ENCODE measurements around the gene MAN2A2. TPM values are rescaled to one million over a fixed set of nuclear protein-coding genes. Genes with fewer than 3 reads are reported as not detected.

Gene MAN2A2
- total RNA-seq, 2 experiments from 2014 or later = 132 to 133 TPM

DNA sequence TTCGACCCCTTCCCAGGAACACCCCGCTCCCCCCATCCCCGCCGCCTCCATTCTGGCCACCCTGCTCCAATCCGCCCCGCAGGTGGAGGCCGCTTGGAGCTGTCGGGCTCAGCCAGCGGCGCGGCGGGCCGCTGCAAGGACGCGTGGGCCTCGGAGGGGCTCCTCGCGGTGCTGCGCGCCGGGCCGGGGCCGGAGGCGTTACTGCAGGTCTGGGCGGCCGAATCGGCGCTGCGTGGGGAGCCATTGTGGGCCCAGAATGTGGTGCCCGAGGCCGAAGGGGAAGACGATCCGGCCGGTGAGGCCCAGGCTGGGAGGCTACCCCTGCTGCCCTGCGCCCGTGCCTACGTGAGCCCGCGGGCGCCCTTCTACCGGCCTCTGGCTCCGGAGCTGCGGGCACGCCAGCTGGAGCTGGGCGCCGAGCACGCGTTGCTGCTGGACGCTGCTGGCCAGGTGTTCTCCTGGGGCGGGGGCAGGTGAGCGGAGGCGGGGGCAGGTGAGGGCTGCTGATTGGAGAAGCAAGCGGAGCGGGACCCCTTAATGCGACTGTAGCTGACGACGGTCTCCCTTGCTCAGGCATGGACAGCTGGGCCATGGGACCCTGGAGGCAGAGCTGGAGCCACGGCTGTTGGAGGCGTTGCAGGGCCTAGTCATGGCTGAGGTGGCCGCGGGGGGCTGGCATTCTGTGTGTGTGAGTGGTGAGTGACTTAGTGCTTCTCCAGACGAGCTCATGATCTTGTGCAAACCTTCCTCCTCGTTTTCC, 54.1 kb downstream of the MAN2A2 start:
- Mint-ChIP-seq H3K9me3 (no peaks in the 10 kb centered on the region), H3K4me3 (peak overlapping the region; percentile 64), H3K36me3 (ENCODE audit: low read depth) (peaks cover 55% of the 10 kb centered on the region), H3K27ac (peak overlapping the region; percentile 38), H3K4me1 (peaks cover 31% of the 10 kb centered on the region), H3K27me3 (no peaks in the 10 kb centered on the region)
- ChIA-PET POLR2A (interaction anchor here (1.0 to 10.6 kb wide), 10 partner anchors 9 to 309 kb away, joined by 3 to 198 read pairs (median 6); partner anchors contain the start of genes HDDC3, PRC1 and UNC45A), CTCF (interaction anchor here (1.0 to 12.0 kb wide), 25 partner anchors 9 to 637 kb away, joined by 3 to 167 read pairs (median 8); partner anchors contain the start of genes HDDC3, MAN2A2, PRC1 and UNC45A)
- DNase-seq = no peak

DNA sequence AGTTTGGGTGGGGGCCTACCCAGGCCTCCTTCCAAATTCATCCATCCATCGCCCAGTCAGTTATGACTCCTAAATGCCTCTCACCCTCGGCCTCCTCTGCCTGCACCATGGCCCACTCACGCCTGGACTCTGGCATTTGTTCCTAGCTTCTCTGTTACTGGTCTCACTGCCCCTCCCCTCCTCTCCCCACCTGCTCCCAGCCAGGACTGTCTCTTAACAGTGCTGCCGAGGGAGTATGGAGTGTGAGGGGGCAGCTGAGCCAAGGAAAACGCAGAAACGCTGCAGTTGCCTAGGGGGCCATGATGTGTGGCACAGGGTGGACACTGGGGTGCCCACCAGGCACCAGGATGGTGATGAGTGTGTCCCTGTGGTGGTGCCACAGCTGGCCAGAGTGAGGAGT, 54.7 kb downstream of the MAN2A2 start:
- H3K36me3 Mint-ChIP-seq (ENCODE audit: low read depth) = peaks cover 56% of the 10 kb centered on the region
- DNase-seq = no peak
- no peaks in the 10 kb centered on the region for H3K27me3 Mint-ChIP-seq
- H3K4me1 Mint-ChIP-seq = peaks cover 31% of the 10 kb centered on the region
- H3K27ac Mint-ChIP-seq = peak overlapping the region; percentile 38
- no peaks in the 10 kb centered on the region for H3K9me3 Mint-ChIP-seq
- ChIA-PET CTCF (interaction anchor here (1.1 to 12.0 kb wide), 11 partner anchors 9 to 637 kb away, joined by 3 to 167 read pairs (median 16); partner anchors contain the start of genes HDDC3 and UNC45A), POLR2A (interaction anchor here (1.2 to 10.6 kb wide), 7 partner anchors 10 to 43 kb away, joined by 3 to 198 read pairs (median 16); partner anchors contain the start of genes HDDC3, PRC1 and UNC45A)
- peak overlapping the region; percentile 64 for H3K4me3 Mint-ChIP-seq

DNA sequence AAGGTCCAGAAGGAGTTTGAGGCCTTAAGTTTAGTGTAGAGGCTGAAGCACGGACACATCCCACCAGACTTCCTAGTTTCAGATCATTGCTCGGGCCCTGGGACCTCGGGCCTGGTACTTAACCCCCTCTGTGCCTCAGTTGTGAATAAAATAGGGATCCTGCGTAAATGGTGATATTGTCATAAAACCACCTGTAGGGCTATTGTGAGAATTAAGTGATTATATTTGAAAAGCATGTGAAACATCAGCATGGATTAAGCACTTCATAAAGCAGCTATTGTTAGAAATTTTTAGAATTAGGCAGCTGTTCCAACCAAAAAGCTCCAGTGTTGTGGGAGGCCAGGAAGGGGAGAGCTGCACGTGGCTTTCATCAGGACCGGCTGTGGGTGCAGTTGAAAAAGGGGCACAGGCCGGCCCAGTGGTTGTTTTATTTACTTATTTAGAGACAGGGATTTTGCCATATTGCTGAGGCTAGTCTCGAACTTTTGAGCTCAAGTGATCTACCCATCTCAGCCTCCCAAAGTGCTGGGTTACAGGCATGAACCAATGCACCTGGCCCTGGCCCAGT, 56.0 kb downstream of the MAN2A2 start:
- H3K9me3 Mint-ChIP-seq = no peaks in the 10 kb centered on the region

DNA sequence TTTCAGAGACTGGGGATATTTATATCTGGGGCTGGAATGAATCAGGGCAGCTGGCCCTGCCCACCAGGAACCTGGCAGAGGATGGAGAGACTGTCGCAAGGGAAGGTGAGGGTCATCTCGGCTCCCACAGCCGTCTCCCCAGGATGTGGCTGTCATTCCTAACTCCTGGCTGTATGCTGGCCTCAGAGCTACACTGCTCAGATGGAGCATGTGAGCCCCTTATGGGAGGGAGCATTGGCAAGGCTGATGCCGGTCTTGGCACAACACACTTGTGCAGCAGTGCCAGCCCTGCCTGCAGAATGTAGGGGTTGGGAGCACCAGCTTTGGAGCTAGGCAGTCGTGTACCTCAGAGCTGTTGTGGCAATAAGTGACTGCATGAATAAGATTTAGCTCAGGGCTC, 56.8 kb downstream of the MAN2A2 start:
- H3K4me3 Mint-ChIP-seq = no peak overlapping the region
- no peak overlapping the region for H3K27ac Mint-ChIP-seq
- peaks cover 55% of the 10 kb centered on the region for H3K36me3 Mint-ChIP-seq (ENCODE audit: low read depth)
- no peaks in the 10 kb centered on the region for H3K9me3 Mint-ChIP-seq
- H3K4me1 Mint-ChIP-seq = peaks cover 20% of the 10 kb centered on the region
- no peaks in the 10 kb centered on the region for H3K27me3 Mint-ChIP-seq
- CTCF ChIA-PET = interaction anchor here (1.0 to 12.0 kb wide), 5 partner anchors 26 to 90 kb away, joined by 3 to 167 read pairs (median 4); partner anchors contain the start of genes HDDC3 and UNC45A
- POLR2A ChIA-PET = interaction anchor here (1.1 to 10.6 kb wide), 5 partner anchors 11 to 35 kb away, joined by 4 to 198 read pairs (median 5); partner anchors contain the start of genes HDDC3, PRC1 and UNC45A
- no peak for DNase-seq

More for the DNA sequence above, 56.0 kb downstream of the MAN2A2 start:
- peaks cover 56% of the 10 kb centered on the region for H3K36me3 Mint-ChIP-seq (ENCODE audit: low read depth)
- peaks cover 24% of the 10 kb centered on the region for H3K4me1 Mint-ChIP-seq
- H3K27ac Mint-ChIP-seq = no peak overlapping the region
- ChIA-PET CTCF (interaction anchor here (1.0 to 12.0 kb wide), 4 partner anchors 23 to 91 kb away, joined by 3 to 167 read pairs (median 4); partner anchors contain the start of genes HDDC3 and UNC45A), POLR2A (interaction anchor here (1.1 to 10.6 kb wide), 6 partner anchors 9 to 36 kb away, joined by 4 to 198 read pairs (median 6); partner anchors contain the start of genes HDDC3, PRC1 and UNC45A)
- H3K4me3 Mint-ChIP-seq = no peak overlapping the region
- H3K27me3 Mint-ChIP-seq = no peaks in the 10 kb centered on the region
- DNase-seq = no peak

DNA sequence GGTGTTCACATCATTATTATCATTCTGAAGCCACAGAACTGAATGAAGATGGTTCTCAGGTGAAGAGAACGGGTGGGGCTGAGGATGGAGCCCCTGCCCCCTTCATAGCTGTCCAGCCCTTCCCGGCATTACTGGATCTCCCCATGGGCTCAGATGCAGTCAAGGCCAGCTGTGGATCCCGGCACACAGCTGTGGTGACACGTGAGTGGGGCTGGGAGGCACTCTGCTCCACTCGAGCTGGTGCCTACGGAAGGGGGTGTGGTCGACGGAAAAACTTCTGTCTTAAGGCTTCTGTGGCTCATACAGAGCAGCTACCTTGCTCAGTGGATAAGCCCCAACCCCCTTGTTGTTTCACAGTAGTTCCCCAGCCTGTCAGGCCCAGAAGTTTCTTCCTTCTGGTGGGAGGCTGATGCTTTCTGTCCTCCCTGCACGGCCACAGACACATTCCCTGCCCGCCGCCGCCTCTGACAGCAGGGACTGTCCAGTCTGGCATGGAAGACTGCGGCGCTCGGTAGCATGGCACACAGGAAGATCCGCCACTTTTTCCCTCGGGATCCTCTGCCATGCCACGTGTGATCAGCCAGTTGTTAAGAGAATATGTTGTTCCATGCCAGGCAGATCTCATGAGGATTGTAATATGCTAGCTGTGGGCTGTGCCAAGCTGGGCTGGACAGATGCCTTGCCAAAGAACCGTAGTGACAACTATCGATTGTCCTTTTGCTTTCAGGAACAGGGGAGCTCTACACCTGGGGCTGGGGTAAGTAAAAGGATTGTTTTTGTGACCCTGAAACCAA, 57.4 kb downstream of the MAN2A2 start:
- no peaks in the 10 kb centered on the region for H3K27me3 Mint-ChIP-seq
- H3K9me3 Mint-ChIP-seq = no peaks in the 10 kb centered on the region
- CTCF ChIA-PET = interaction anchor here (1.2 to 12.0 kb wide), 5 partner anchors 27 to 311 kb away, joined by 3 to 167 read pairs (median 4); partner anchors contain the start of genes HDDC3 and UNC45A
- peaks cover 20% of the 10 kb centered on the region for H3K4me1 Mint-ChIP-seq
- no peak for DNase-seq
- H3K36me3 Mint-ChIP-seq (ENCODE audit: low read depth) = peaks cover 61% of the 10 kb centered on the region
- POLR2A ChIA-PET = interaction anchor here (1.4 to 10.6 kb wide), 4 partner anchors 9 to 34 kb away, joined by 3 to 198 read pairs (median 44); partner anchors contain the start of genes HDDC3, PRC1 and UNC45A
- no peak overlapping the region for H3K4me3 Mint-ChIP-seq
- no peak overlapping the region for H3K27ac Mint-ChIP-seq

DNA sequence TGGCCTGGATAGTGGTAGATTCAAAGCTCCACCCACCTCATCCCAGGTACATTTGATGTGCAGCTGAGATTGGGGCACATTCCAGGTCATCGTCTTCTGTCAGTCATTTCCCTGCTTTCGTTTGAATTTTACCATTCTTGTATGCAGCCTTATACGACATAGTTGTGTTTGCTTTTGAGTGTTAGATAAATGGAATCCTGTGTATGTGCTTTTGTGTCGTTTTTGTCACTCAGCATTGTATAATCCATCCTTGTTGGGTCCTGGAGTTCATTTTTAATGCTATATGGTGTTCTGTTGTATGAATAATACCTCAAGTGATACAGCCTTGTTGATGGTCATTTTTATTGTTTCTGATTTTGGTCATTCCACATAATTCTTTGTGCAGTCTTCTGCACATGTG, 58.9 kb downstream of the MAN2A2 start:
- no peak for DNase-seq
- Mint-ChIP-seq H3K4me1 (peaks cover 11% of the 10 kb centered on the region), H3K9me3 (no peaks in the 10 kb centered on the region), H3K27ac (no peak overlapping the region), H3K36me3 (ENCODE audit: low read depth) (peaks cover 73% of the 10 kb centered on the region), H3K4me3 (no peak overlapping the region), H3K27me3 (no peaks in the 10 kb centered on the region)
- CTCF ChIA-PET = interaction anchor here (1.2 to 12.0 kb wide), 2 partner anchors 29 to 310 kb away, joined by 4 to 167 read pairs; partner anchors contain the start of genes HDDC3 and UNC45A
- POLR2A ChIA-PET = interaction anchor here (10.1 to 10.6 kb wide), 2 partner anchors 19 to 28 kb away, joined by 83 to 198 read pairs; partner anchors contain the start of genes HDDC3 and UNC45A

DNA sequence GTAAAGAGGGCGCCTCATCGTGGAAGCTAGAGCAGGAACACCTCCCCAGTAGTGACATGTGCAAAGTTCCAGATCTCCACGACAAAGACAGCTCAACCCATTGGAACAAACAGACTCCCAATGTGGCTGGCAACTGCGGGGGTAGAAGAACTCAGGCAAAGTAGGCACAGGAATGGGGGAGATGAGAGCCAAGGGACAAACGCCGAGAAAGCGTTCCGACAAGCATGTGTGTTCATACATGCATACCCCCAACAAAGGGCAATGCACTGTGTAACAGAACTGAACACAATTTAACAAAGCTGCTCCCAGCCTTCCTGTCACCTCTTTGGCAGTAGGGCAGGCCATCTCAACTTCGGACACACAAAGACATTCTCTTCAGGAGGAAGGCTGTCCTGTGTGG, 63.2 kb downstream of the MAN2A2 start:
- Mint-ChIP-seq H3K9me3 (no peaks in the 10 kb centered on the region), H3K27me3 (no peaks in the 10 kb centered on the region), H3K36me3 (ENCODE audit: low read depth) (peaks cover 87% of the 10 kb centered on the region), H3K4me3 (no peak overlapping the region), H3K27ac (no peak overlapping the region), H3K4me1 (no peaks in the 10 kb centered on the region)
- no peak for DNase-seq
- CTCF ChIA-PET = interaction anchor here (0.6 to 1.7 kb wide), 3 partner anchors 9 to 151 kb away, joined by 3 to 16 read pairs (median 5); no protein-coding TSS in a partner anchor
- POLR2A ChIA-PET = interaction anchor here (1.3 to 4.5 kb wide), 3 partner anchors 12 to 20 kb away, joined by 4 to 19 read pairs (median 8); no protein-coding TSS in a partner anchor

DNA sequence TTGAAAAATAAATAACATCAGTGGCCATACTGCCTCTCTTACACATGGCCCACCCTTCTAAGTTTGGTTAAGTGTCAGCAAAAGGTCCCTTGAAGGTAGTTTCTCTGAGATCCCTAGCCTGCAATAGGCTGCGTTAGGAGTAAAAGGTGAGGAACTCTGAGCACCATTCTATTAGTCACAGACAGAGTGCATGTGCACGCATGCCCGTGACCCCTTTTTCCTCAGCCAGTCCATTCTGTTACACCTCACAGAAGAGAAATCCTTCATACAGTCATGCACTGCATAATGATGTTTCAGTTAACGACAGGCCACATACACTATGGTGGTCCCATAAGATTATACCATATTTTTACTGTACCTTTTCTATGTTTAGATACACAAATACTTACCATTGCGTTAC, 64.1 kb downstream of the MAN2A2 start:
- peaks cover 78% of the 10 kb centered on the region for H3K36me3 Mint-ChIP-seq (ENCODE audit: low read depth)

DNA sequence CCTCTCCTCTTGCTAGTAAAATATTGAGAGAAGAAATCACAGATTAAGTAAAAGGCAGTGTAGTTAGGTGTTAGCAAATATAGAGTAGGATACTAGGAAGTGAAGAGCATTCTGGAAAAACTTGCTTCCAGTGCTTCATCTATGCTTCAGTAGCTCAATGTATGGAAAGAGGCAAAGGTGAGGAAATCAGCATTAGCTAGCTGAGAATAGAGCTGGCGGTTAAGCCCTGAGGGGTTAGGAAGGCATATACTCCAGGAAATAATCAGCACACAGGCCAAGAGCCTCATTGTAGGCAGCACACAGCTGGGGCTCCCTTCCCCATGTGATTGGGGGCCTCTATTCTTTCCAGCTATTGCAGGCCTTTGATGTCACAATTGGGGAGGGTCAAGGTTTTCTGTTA, 65.3 kb downstream of the MAN2A2 start:
- no peak for DNase-seq
- no peaks in the 10 kb centered on the region for H3K9me3 Mint-ChIP-seq
- no peak overlapping the region for H3K27ac Mint-ChIP-seq
- POLR2A ChIA-PET = interaction anchor here (1.1 to 4.5 kb wide), 2 partner anchors 10 kb away, joined by 7 to 19 read pairs; no protein-coding TSS in a partner anchor
- H3K4me1 Mint-ChIP-seq = no peaks in the 10 kb centered on the region
- no peak overlapping the region for H3K4me3 Mint-ChIP-seq
- CTCF ChIA-PET = interaction anchor here (1.0 to 3.9 kb wide), 2 partner anchors 12 to 81 kb away, joined by 4 to 26 read pairs; no protein-coding TSS in a partner anchor
- no peaks in the 10 kb centered on the region for H3K27me3 Mint-ChIP-seq
- H3K36me3 Mint-ChIP-seq (ENCODE audit: low read depth) = peaks cover 77% of the 10 kb centered on the region

More for the DNA sequence above, 64.1 kb downstream of the MAN2A2 start:
- H3K9me3 Mint-ChIP-seq = no peaks in the 10 kb centered on the region
- no peak overlapping the region for H3K27ac Mint-ChIP-seq
- ChIA-PET POLR2A (interaction anchor here (1.0 to 4.5 kb wide), 4 partner anchors 11 to 19 kb away, joined by 3 to 19 read pairs (median 6); no protein-coding TSS in a partner anchor), CTCF (interaction anchor here (1.7 kb wide), 1 partner anchor 10 kb away, joined by 16 read pairs; no protein-coding TSS in a partner anchor)
- H3K4me3 Mint-ChIP-seq = no peak overlapping the region
- no peaks in the 10 kb centered on the region for H3K4me1 Mint-ChIP-seq
- DNase-seq = no peak
- no peaks in the 10 kb centered on the region for H3K27me3 Mint-ChIP-seq

DNA sequence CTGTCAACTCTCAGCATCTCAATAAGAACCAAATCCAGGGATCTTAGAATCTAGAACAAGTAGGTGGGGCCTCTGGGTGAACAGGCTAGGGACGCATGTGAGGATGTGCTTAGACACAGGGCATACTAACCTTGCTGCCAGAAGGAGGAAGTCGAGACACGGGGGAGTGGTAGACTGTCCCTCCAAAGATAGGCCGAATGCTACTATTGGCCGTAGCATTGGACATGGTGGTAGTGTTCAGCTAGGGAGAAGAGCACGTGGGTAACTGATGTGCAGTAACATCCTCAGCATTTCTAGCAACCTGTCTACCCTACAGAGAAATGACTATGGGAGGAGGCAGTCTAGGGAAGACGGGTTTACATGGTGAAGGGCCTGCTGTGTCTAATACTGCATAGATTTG, 67.2 kb downstream of the MAN2A2 start:
- no peak overlapping the region for H3K4me3 Mint-ChIP-seq
- ChIA-PET CTCF (interaction anchor here (3.9 kb wide), 1 partner anchor 14 kb away, joined by 26 read pairs; no protein-coding TSS in a partner anchor), POLR2A (interaction anchor here (1.1 to 4.5 kb wide), 6 partner anchors 8 to 16 kb away, joined by 3 to 19 read pairs (median 4); partner anchors contain the start of gene RCCD1)
- no peak overlapping the region for H3K27ac Mint-ChIP-seq
- no peaks in the 10 kb centered on the region for H3K9me3 Mint-ChIP-seq
- H3K27me3 Mint-ChIP-seq = no peaks in the 10 kb centered on the region
- no peaks in the 10 kb centered on the region for H3K4me1 Mint-ChIP-seq
- peaks cover 81% of the 10 kb centered on the region for H3K36me3 Mint-ChIP-seq (ENCODE audit: low read depth)
- DNase-seq = no peak

DNA sequence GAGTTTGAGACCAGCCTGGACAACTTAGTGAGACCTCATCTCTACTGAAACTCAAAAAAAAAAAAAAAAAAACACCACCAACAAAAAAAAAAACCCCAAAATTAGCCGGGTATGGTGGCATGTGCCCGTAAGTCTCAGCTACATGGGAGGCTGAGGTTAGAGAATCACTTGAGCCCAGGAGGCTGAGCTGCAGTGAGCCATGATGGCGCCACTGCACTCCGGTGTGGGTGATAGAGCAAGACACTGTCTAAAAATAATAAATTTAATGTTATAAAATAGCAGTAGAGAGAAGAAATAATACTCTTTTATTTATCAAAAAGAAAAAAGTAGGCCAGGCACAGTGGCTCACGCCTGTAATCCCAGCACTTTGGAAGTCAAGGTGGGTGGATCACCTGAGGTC, 69.0 kb downstream of the MAN2A2 start:
- no peak for DNase-seq
- no peak overlapping the region for H3K4me3 Mint-ChIP-seq
- ChIA-PET CTCF (interaction anchor here (0.7 to 1.2 kb wide), 2 partner anchors 37 to 61 kb away, joined by 4 read pairs; no protein-coding TSS in a partner anchor), POLR2A (no interaction called here)
- H3K27ac Mint-ChIP-seq = no peak overlapping the region
- no peaks in the 10 kb centered on the region for H3K4me1 Mint-ChIP-seq
- H3K36me3 Mint-ChIP-seq (ENCODE audit: low read depth) = peaks cover 80% of the 10 kb centered on the region
- no peaks in the 10 kb centered on the region for H3K27me3 Mint-ChIP-seq
- no peaks in the 10 kb centered on the region for H3K9me3 Mint-ChIP-seq

Measured in activated CD4-positive, alpha-beta memory T cell treated with anti-CD3 and anti-CD28 coated beads, Interleukin-2, amount 10 ng/mL, durations not matched to agents 7 days and 5 days (primary cell).